ENCODE data around the gene LDLRAD3.

The LDLRAD3 gene

GRCh38 chr11:36054628-36055027 is 110.8 kb downstream of the LDLRAD3 start:
- H3K36me3 ChIP-seq (ENCODE audit: control insufficient read depth, insufficient read depth, low read length), result no peaks in the 10 kb centered on the region
- no peaks in the 10 kb centered on the region for H3K27me3 ChIP-seq (ENCODE audit: control insufficient read depth, insufficient read depth, low read length)

GRCh38 chr11:36056160-36056751 is 112.4 kb downstream of the LDLRAD3 start:
- H3K27ac ChIP-seq (ENCODE audit: low read depth, low read length), result no peak overlapping the region
- H3K27me3 ChIP-seq (ENCODE audit: control insufficient read depth, insufficient read depth, low read length), result no peaks in the 10 kb centered on the region
- no peaks in the 10 kb centered on the region for H3K36me3 ChIP-seq (ENCODE audit: control insufficient read depth, insufficient read depth, low read length)
- no peak overlapping the region for H3K9ac ChIP-seq (ENCODE audit: low read length)
- H3K4me1 ChIP-seq (ENCODE audit: control insufficient read depth, insufficient read depth, low read length), result no peaks in the 10 kb centered on the region
- H3K4me3 ChIP-seq (ENCODE audit: low read length), result no peak overlapping the region

More at GRCh38 chr11:36054628-36055027, 110.8 kb downstream of the LDLRAD3 start:
- H3K4me3 ChIP-seq (ENCODE audit: low read length), result no peak overlapping the region
- H3K27ac ChIP-seq (ENCODE audit: low read depth, low read length), result no peak overlapping the region
- no peaks in the 10 kb centered on the region for H3K4me1 ChIP-seq (ENCODE audit: control insufficient read depth, insufficient read depth, low read length)
- no peak overlapping the region for H3K9ac ChIP-seq (ENCODE audit: low read length)

GRCh38 chr11:36057379-36058042 is 113.6 kb downstream of the LDLRAD3 start:
- Histone ChIP-seq H3K4me1 (ENCODE audit: control insufficient read depth, insufficient read depth, low read length) (no peaks in the 10 kb centered on the region), H3K27me3 (ENCODE audit: control insufficient read depth, insufficient read depth, low read length) (no peaks in the 10 kb centered on the region), H3K9ac (ENCODE audit: low read length) (no peak overlapping the region), H3K4me3 (ENCODE audit: low read length) (no peak overlapping the region), H3K36me3 (ENCODE audit: control insufficient read depth, insufficient read depth, low read length) (no peaks in the 10 kb centered on the region), H3K27ac (ENCODE audit: low read depth, low read length) (no peak overlapping the region)

GRCh38 chr11:36059660-36060059 is 115.8 kb downstream of the LDLRAD3 start:
- no peak overlapping the region for H3K4me3 ChIP-seq (ENCODE audit: low read length)
- no peak overlapping the region for H3K9ac ChIP-seq (ENCODE audit: low read length)
- no peak overlapping the region for H3K27ac ChIP-seq (ENCODE audit: low read depth, low read length)
- H3K4me1 ChIP-seq (ENCODE audit: control insufficient read depth, insufficient read depth, low read length), result no peaks in the 10 kb centered on the region
- no peaks in the 10 kb centered on the region for H3K36me3 ChIP-seq (ENCODE audit: control insufficient read depth, insufficient read depth, low read length)
- H3K27me3 ChIP-seq (ENCODE audit: control insufficient read depth, insufficient read depth, low read length), result no peaks in the 10 kb centered on the region

- no peaks in the 10 kb centered on the region for H3K4me1 ChIP-seq (ENCODE audit: control insufficient read depth, insufficient read depth, low read length)
These were observed 117.1 kb downstream of the LDLRAD3 start for GRCh38 chr11:36060926-36061325.

GRCh38 chr11:36061471-36061870 is 117.6 kb downstream of the LDLRAD3 start:
- Histone ChIP-seq H3K9ac (ENCODE audit: low read length) (no peak overlapping the region), H3K27ac (ENCODE audit: low read depth, low read length) (no peak overlapping the region), H3K4me1 (ENCODE audit: control insufficient read depth, insufficient read depth, low read length) (no peaks in the 10 kb centered on the region), H3K36me3 (ENCODE audit: control insufficient read depth, insufficient read depth, low read length) (no peaks in the 10 kb centered on the region), H3K4me3 (ENCODE audit: low read length) (no peak overlapping the region), H3K27me3 (ENCODE audit: control insufficient read depth, insufficient read depth, low read length) (no peaks in the 10 kb centered on the region)

More at GRCh38 chr11:36060926-36061325, 117.1 kb downstream of the LDLRAD3 start:
- Histone ChIP-seq H3K27me3 (ENCODE audit: control insufficient read depth, insufficient read depth, low read length) (no peaks in the 10 kb centered on the region), H3K9ac (ENCODE audit: low read length) (no peak overlapping the region), H3K4me3 (ENCODE audit: low read length) (no peak overlapping the region), H3K36me3 (ENCODE audit: control insufficient read depth, insufficient read depth, low read length) (no peaks in the 10 kb centered on the region), H3K27ac (ENCODE audit: low read depth, low read length) (no peak overlapping the region)

GRCh38 chr11:36062796-36063365 is 119.0 kb downstream of the LDLRAD3 start:
- Histone ChIP-seq H3K4me3 (ENCODE audit: low read length) (no peak overlapping the region), H3K36me3 (ENCODE audit: control insufficient read depth, insufficient read depth, low read length) (no peaks in the 10 kb centered on the region), H3K27ac (ENCODE audit: low read depth, low read length) (no peak overlapping the region), H3K9ac (ENCODE audit: low read length) (no peak overlapping the region), H3K27me3 (ENCODE audit: control insufficient read depth, insufficient read depth, low read length) (no peaks in the 10 kb centered on the region), H3K4me1 (ENCODE audit: control insufficient read depth, insufficient read depth, low read length) (no peaks in the 10 kb centered on the region)

GRCh38 chr11:36065436-36065835 is 121.6 kb downstream of the LDLRAD3 start:
- H3K36me3 ChIP-seq (ENCODE audit: control insufficient read depth, insufficient read depth, low read length), result no peaks in the 10 kb centered on the region
- no peaks in the 10 kb centered on the region for H3K4me1 ChIP-seq (ENCODE audit: control insufficient read depth, insufficient read depth, low read length)
- H3K27me3 ChIP-seq (ENCODE audit: control insufficient read depth, insufficient read depth, low read length), result no peaks in the 10 kb centered on the region
- no peak overlapping the region for H3K27ac ChIP-seq (ENCODE audit: low read depth, low read length)
- no peak overlapping the region for H3K9ac ChIP-seq (ENCODE audit: low read length)
- H3K4me3 ChIP-seq (ENCODE audit: low read length), result no peak overlapping the region

- Histone ChIP-seq H3K4me3 (ENCODE audit: low read length) (no peak overlapping the region), H3K27ac (ENCODE audit: low read depth, low read length) (no peak overlapping the region), H3K9ac (ENCODE audit: low read length) (no peak overlapping the region), H3K4me1 (ENCODE audit: control insufficient read depth, insufficient read depth, low read length) (no peaks in the 10 kb centered on the region), H3K36me3 (ENCODE audit: control insufficient read depth, insufficient read depth, low read length) (no peaks in the 10 kb centered on the region), H3K27me3 (ENCODE audit: control insufficient read depth, insufficient read depth, low read length) (no peaks in the 10 kb centered on the region)
These were observed 123.0 kb downstream of the LDLRAD3 start for GRCh38 chr11:36066891-36067290.

- H3K27ac ChIP-seq (ENCODE audit: low read depth, low read length), result no peak overlapping the region
- H3K4me3 ChIP-seq (ENCODE audit: low read length), result no peak overlapping the region
- H3K4me1 ChIP-seq (ENCODE audit: control insufficient read depth, insufficient read depth, low read length), result peaks cover 4% of the 10 kb centered on the region
- H3K36me3 ChIP-seq (ENCODE audit: control insufficient read depth, insufficient read depth, low read length), result no peaks in the 10 kb centered on the region
- no peak overlapping the region for H3K9ac ChIP-seq (ENCODE audit: low read length)
- no peaks in the 10 kb centered on the region for H3K27me3 ChIP-seq (ENCODE audit: control insufficient read depth, insufficient read depth, low read length)
These were observed 125.8 kb downstream of the LDLRAD3 start for GRCh38 chr11:36069576-36070212.

- no peak overlapping the region for H3K27ac ChIP-seq (ENCODE audit: low read depth, low read length)
- no peaks in the 10 kb centered on the region for H3K36me3 ChIP-seq (ENCODE audit: control insufficient read depth, insufficient read depth, low read length)
These were observed 126.5 kb downstream of the LDLRAD3 start for GRCh38 chr11:36070213-36070953.

GRCh38 chr11:36070954-36071330 is 127.1 kb downstream of the LDLRAD3 start:
- Histone ChIP-seq H3K9ac (ENCODE audit: low read length) (no peak overlapping the region), H3K4me3 (ENCODE audit: low read length) (no peak overlapping the region), H3K4me1 (ENCODE audit: control insufficient read depth, insufficient read depth, low read length) (peaks cover 4% of the 10 kb centered on the region), H3K27ac (ENCODE audit: low read depth, low read length) (no peak overlapping the region), H3K27me3 (ENCODE audit: control insufficient read depth, insufficient read depth, low read length) (no peaks in the 10 kb centered on the region), H3K36me3 (ENCODE audit: control insufficient read depth, insufficient read depth, low read length) (no peaks in the 10 kb centered on the region)

More at GRCh38 chr11:36070213-36070953, 126.5 kb downstream of the LDLRAD3 start:
- no peak overlapping the region for H3K9ac ChIP-seq (ENCODE audit: low read length)
- H3K27me3 ChIP-seq (ENCODE audit: control insufficient read depth, insufficient read depth, low read length), result no peaks in the 10 kb centered on the region
- no peak overlapping the region for H3K4me3 ChIP-seq (ENCODE audit: low read length)
- peaks cover 4% of the 10 kb centered on the region for H3K4me1 ChIP-seq (ENCODE audit: control insufficient read depth, insufficient read depth, low read length)

Measured in rectal smooth muscle tissue (tissue), 1 donor.